Chondrocyte (in vitro differentiated cells): ENCODE results near the gene SETBP1. TPM values are rescaled to one million over a fixed set of nuclear protein-coding genes. Genes with fewer than 3 reads are reported as not detected.

Source experiments
- DNase-seq: peaks from one replicate; pipeline ENCODE4 v3.0.0; 2021; ENCODE audit warnings: mixed read lengths, low spot score
- H3K27ac Mint-ChIP-seq: one replicate; pipeline ENCODE4 v1.8.0; 2021; ENCODE audit warnings: mild to moderate bottlenecking, moderate library complexity, mixed read lengths; ENCODE audit not compliant: unreplicated experiment
- H3K27me3 Mint-ChIP-seq: 2 replicates; pipeline ENCODE4 v1.8.0; 2021; ENCODE audit warnings: low read depth, mixed read lengths
- H3K36me3 Mint-ChIP-seq: 2 replicates; pipeline ENCODE4 v1.8.0; 2021; ENCODE audit warnings: low read depth, mixed read lengths
- H3K4me1 Mint-ChIP-seq: 2 replicates; pipeline ENCODE4 v1.8.0; 2021; ENCODE audit warnings: low read depth, mild to moderate bottlenecking, mixed read lengths
- H3K4me3 Mint-ChIP-seq: one replicate; pipeline ENCODE4 v1.8.0; 2021; ENCODE audit warnings: mild to moderate bottlenecking, moderate library complexity, mixed read lengths; ENCODE audit not compliant: unreplicated experiment
- H3K9me3 Mint-ChIP-seq: 2 replicates; pipeline ENCODE4 v1.8.0; 2021; ENCODE audit warnings: low read depth, mixed read lengths
- total RNA-seq: library from RNA; stranded (reverse); gene quantifications from 3 replicates; pipeline ENCODE4 v1.2.1, GENCODE V29; 2021
- TF ChIP-seq, protein P1 (sequence below): fragments of 200-600 bp; sonication (generic); IDR thresholded peaks from 2 replicates; pipeline ENCODE4 v1.5.0; 2021; ENCODE audit warnings: antibody characterized with exemption, mild to moderate bottlenecking, moderate library complexity

SETBP1 gene
- total RNA-seq, 1 donor from 2014 or later, result 29.3 TPM

DNA sequence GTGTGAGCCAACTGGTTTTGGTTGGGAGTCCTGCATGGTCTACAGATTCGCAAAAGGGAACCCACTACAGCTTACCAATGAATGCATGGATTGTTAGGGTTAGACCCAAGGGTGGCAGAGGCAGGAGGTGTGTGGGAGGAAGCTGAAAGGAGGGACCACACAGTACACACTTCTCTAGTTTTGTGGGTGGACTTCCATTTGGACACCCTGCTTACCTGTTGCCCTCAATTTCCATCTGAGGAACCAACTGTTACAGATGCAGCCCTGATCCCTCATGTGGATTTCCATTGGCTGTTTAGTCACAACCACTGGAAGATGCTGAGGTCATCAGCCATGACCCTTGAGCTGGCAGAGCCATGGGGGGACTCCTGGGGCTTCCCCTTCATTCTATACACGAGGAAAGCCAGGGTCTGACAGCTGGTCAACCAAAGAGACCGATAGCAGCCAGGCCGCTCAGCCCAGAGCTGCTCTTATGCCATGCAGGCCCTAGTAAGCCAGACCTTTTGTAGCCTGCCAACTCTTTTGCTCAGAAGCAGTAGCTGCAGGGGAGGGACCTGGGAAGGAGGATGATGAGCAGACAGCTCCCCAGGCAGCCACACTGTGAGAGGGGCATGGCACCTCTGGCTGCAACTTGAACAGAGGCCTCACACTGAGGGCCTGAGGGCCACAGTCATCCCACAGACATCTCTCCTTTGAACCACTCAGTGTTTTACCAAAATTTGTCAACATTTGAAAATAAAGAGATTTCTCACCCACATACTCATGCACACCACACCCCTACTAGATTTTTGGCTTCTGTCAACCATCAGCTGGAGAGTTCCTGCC is 162.1 kb downstream of the SETBP1 start:
- peaks cover 2% of the 10 kb centered on the region for H3K36me3 Mint-ChIP-seq
- H3K27me3 Mint-ChIP-seq, result no peaks in the 10 kb centered on the region
- no peak overlapping the region for H3K27ac Mint-ChIP-seq
- no peaks in the 10 kb centered on the region for H3K9me3 Mint-ChIP-seq
- H3K4me3 Mint-ChIP-seq, result no peak overlapping the region
- H3K4me1 Mint-ChIP-seq, result peaks cover 19% of the 10 kb centered on the region
- TF ChIP-seq, protein P1, sequence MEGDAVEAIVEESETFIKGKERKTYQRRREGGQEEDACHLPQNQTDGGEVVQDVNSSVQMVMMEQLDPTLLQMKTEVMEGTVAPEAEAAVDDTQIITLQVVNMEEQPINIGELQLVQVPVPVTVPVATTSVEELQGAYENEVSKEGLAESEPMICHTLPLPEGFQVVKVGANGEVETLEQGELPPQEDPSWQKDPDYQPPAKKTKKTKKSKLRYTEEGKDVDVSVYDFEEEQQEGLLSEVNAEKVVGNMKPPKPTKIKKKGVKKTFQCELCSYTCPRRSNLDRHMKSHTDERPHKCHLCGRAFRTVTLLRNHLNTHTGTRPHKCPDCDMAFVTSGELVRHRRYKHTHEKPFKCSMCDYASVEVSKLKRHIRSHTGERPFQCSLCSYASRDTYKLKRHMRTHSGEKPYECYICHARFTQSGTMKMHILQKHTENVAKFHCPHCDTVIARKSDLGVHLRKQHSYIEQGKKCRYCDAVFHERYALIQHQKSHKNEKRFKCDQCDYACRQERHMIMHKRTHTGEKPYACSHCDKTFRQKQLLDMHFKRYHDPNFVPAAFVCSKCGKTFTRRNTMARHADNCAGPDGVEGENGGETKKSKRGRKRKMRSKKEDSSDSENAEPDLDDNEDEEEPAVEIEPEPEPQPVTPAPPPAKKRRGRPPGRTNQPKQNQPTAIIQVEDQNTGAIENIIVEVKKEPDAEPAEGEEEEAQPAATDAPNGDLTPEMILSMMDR, result no peak
- DNase-seq, result no peak

DNA sequence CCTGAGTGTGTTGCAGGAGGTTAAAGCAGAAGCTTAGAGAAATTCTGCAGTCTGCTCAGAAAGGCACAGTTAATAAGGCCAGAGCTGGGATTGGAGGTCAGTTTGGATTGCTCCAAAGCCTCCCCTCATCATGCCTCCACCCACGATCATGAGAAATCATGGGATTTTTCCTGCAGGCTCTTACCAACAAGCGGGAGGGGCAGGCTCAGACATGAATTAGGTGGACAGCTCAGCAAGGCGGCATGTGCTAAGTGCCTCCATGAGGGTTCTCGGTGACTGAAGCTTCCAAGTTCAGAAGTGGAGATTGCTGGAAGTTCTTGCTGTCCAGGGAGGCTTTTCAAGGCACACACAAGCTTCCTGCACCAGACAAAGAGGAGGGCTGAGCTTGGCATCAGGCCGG is 163.8 kb downstream of the SETBP1 start:
- TF ChIP-seq, protein P1, result no peak
- no peak for DNase-seq
- no peaks in the 10 kb centered on the region for H3K27me3 Mint-ChIP-seq
- H3K4me1 Mint-ChIP-seq, result peaks cover 23% of the 10 kb centered on the region
- no peaks in the 10 kb centered on the region for H3K9me3 Mint-ChIP-seq
- H3K4me3 Mint-ChIP-seq, result no peak overlapping the region
- peaks cover 2% of the 10 kb centered on the region for H3K36me3 Mint-ChIP-seq
- no peak overlapping the region for H3K27ac Mint-ChIP-seq

DNA sequence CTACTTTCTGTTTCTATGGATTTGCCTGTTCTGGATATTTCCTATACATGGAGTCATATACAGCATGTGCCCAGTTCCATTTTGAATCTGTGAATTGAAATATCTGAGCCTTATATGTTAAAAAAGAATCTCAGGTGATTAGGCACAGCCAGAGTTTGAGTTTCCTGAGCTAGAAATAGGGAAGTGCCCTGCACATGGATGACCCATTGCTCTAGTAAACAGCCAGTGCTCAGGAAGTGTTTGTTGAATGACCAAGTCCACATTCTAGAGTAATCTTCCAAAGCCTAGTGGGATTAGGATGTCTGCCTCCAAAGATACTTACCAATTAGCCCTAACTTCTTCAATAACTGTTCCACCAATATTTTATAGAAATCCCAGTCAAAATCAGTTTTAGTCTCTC is 165.8 kb downstream of the SETBP1 start:
- Mint-ChIP-seq H3K36me3 (peaks cover 3% of the 10 kb centered on the region), H3K4me3 (no peak overlapping the region), H3K9me3 (no peaks in the 10 kb centered on the region), H3K27ac (no peak overlapping the region), H3K27me3 (no peaks in the 10 kb centered on the region), H3K4me1 (peaks cover 15% of the 10 kb centered on the region)
- no peak for DNase-seq
- TF ChIP-seq, protein P1, result no peak

DNA sequence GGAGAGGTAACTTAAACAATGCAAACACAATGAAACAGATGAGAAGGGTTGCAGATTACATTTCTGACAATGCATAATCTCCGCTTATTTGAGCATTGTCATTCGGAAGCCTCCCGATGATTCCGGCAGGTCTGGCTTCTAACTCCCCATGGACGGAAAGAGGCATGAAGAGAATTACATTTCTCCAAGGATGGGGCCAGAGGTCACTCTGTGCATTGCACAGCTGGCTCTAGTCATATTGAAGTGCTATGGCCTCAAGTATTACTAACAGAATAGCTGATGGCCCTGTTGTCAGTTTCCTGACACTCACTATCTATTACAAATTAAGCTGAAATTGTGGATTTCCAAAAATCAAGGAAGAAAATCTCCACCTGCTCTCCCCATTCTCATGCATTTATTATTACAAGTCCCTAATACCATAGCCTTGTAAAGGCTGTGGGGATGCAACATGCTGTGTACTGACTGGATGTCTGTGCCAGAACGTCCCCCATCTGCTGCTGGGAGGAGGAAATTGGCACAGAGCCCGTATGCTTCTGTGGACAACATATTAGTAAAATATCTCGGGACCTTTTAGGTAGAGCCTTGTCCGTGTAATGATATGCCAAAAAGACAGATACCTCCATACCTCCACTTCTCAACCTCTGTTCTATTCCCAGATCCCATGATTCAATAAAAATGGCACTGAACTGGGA is 168.1 kb downstream of the SETBP1 start:
- no peaks in the 10 kb centered on the region for H3K9me3 Mint-ChIP-seq
- no peaks in the 10 kb centered on the region for H3K27me3 Mint-ChIP-seq
- H3K27ac Mint-ChIP-seq, result no peak overlapping the region
- H3K4me1 Mint-ChIP-seq, result peaks cover 24% of the 10 kb centered on the region
- H3K4me3 Mint-ChIP-seq, result no peak overlapping the region
- peaks cover 4% of the 10 kb centered on the region for H3K36me3 Mint-ChIP-seq
- TF ChIP-seq, protein P1, result no peak
- DNase-seq, result no peak

DNA sequence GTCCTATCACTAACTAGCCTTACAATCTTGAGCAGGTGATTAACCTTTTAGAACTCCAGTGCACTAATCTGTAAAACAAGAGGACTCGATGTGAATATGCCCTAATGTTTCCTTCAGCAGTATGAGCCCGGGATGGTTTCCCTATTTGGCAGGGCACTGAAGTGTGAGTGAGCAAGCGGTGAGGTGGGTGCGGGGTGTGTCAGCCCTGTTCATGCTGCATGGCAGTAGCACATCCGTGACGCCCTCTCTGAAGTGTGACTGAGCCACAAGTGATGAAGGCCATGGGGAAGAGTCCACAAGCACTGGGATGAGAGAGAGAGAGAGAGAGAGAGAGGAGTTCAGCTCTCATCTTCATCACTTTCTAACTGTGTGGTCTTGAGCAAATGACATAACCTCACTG is 168.7 kb downstream of the SETBP1 start:
- Mint-ChIP-seq H3K4me3 (no peak overlapping the region), H3K36me3 (peaks cover 4% of the 10 kb centered on the region), H3K27ac (no peak overlapping the region), H3K9me3 (no peaks in the 10 kb centered on the region), H3K4me1 (peaks cover 24% of the 10 kb centered on the region), H3K27me3 (no peaks in the 10 kb centered on the region)
- TF ChIP-seq, protein P1, result no peak
- no peak for DNase-seq
